K562 (cell line): ENCODE results near the gene CD79A. TPM values are rescaled to one million over a fixed set of nuclear protein-coding genes. Genes with fewer than 3 reads are reported as not detected.
A peak's percentile ranks its signal among the peaks of the same experiment; 100 is the strongest.

ENCODE experiments used
- EGR1 ChIP-seq: fragments of 450-650 bp; conservative IDR thresholded peaks from 2 replicates; pipeline ENCODE4 v1.6.1; 2017; ENCODE audit warnings: mild to moderate bottlenecking
- FOXJ3 ChIP-seq: sonication (generic); formaldehyde crosslinking; IDR thresholded peaks from 2 replicates; pipeline ENCODE4 v1.4.0; 2020; ENCODE audit warnings: mild to moderate bottlenecking, missing genetic modification reagents
- KDM5B ChIP-seq: fragments of 200-600 bp; sonication (generic); IDR thresholded peaks from 2 replicates; pipeline ENCODE4 v1.6.1; 2012; ENCODE audit warnings: low read depth, mild to moderate bottlenecking, moderate library complexity, low read length, control low read depth, inconsistent platforms; ENCODE audit not compliant: insufficient replicate concordance
- KLF1 ChIP-seq: fragments of 450-650 bp; IDR thresholded peaks from 2 replicates; pipeline ENCODE4 v1.6.1; 2016; ENCODE audit warnings: missing genetic modification characterization, missing compliant biosample characterization
- KLF13 ChIP-seq: fragments of 450-650 bp; IDR thresholded peaks from 2 replicates; pipeline ENCODE4 v1.6.1; 2016; ENCODE audit warnings: missing genetic modification characterization, low read depth, mild to moderate bottlenecking, missing compliant biosample characterization, moderate library complexity, borderline replicate concordance
- MBD1 ChIP-seq: fragments of 250-450 bp; sonication (Bioruptor Pico); IDR thresholded peaks from 2 replicates; pipeline ENCODE4 v1.8.0; 2022; ENCODE audit warnings: inconsistent platforms
- MECOM ChIP-seq: fragments of 250-450 bp; sonication (Bioruptor Pico); IDR thresholded peaks from 2 replicates; pipeline ENCODE4 v1.8.0; 2022; ENCODE audit warnings: inconsistent platforms
- NEUROD1 ChIP-seq: fragments of 150-350 bp; IDR thresholded peaks from 2 replicates; pipeline ENCODE4 v1.6.1; 2014; ENCODE audit warnings: borderline replicate concordance, low read length, low read depth; ENCODE audit not compliant: partially characterized antibody
- NUFIP1 ChIP-seq: fragments of 450-650 bp; IDR thresholded peaks from 2 replicates; pipeline ENCODE4 v1.6.1; 2018; ENCODE audit not compliant: partially characterized antibody
- POU5F1 ChIP-seq: fragments of 150-350 bp; IDR thresholded peaks from 2 replicates; pipeline ENCODE4 v1.6.1; 2014; ENCODE audit warnings: borderline replicate concordance, low read length, low read depth, mild to moderate bottlenecking; ENCODE audit not compliant: partially characterized antibody
- PURB ChIP-seq: sonication (generic); formaldehyde crosslinking; IDR thresholded peaks from 2 replicates; pipeline ENCODE4 v1.9.0; 2021; ENCODE audit warnings: low read depth, mild to moderate bottlenecking, missing genetic modification reagents
- RBM34 ChIP-seq: fragments of 200-400 bp; formaldehyde crosslinking; IDR thresholded peaks from 2 replicates; pipeline ENCODE4 v1.6.1; 2018; ENCODE audit warnings: low read length, borderline replicate concordance; ENCODE audit not compliant: insufficient read depth
- SMARCA4 ChIP-seq: fragments of 450-650 bp; IDR thresholded peaks from 2 replicates; pipeline ENCODE4 v1.6.1; 2016
- SNAPC5 ChIP-seq: fragments of 250-450 bp; sonication (Bioruptor Pico); IDR thresholded peaks from 2 replicates; pipeline ENCODE4 v1.8.0; 2021; ENCODE audit warnings: moderate library complexity, mild to moderate bottlenecking, inconsistent platforms
- TAF1 ChIP-seq: IDR thresholded peaks from 2 replicates; pipeline ENCODE4 v1.6.1; 2011; ENCODE audit warnings: mild to moderate bottlenecking, low read length, moderate library complexity; ENCODE audit not compliant: insufficient read depth, control insufficient read depth, severe bottlenecking; ENCODE audit errors: extremely low read depth
- TAF15 ChIP-seq: fragments of 200-400 bp; formaldehyde crosslinking; IDR thresholded peaks from 2 replicates; pipeline ENCODE4 v1.6.1; 2017; ENCODE audit warnings: mild to moderate bottlenecking, low read depth, low read length, moderate library complexity
- TOE1 ChIP-seq, 2 experiments: fragments of 450-650 bp in 1 of 2; sonication (generic) in 1 of 2; formaldehyde crosslinking in 1 of 2; IDR thresholded peaks; 2 replicates each; pipeline versions ENCODE4 v1.7.1 to v1.8.0; 2016 to 2022; ENCODE audit warnings: borderline replicate concordance in 2 of 2, mild to moderate bottlenecking in 2 of 2, antibody characterized with exemption in 1 of 2, inconsistent platforms in 1 of 2, low read depth in 1 of 2, missing genetic modification reagents in 1 of 2, moderate library complexity in 1 of 2
- ZNF133 ChIP-seq: fragments of 250-450 bp; sonication (Bioruptor Pico); IDR thresholded peaks from 2 replicates; pipeline ENCODE4 v1.4.0; 2020; ENCODE audit warnings: mild to moderate bottlenecking
- ZNF134 ChIP-seq: fragments of 250-450 bp; sonication (Bioruptor Pico); conservative IDR thresholded peaks from 2 replicates; pipeline ENCODE4 v1.4.0; 2020
- ZNF57 ChIP-seq: fragments of 450-650 bp; formaldehyde crosslinking; IDR thresholded peaks from 2 replicates; pipeline ENCODE4 v1.4.0; 2020; ENCODE audit warnings: mild to moderate bottlenecking, moderate library complexity
- ZNF717 ChIP-seq: fragments of 250-450 bp; sonication (Bioruptor Pico); IDR thresholded peaks from 2 replicates; pipeline ENCODE4 v1.5.0; 2021
- polyA plus RNA-seq, 8 experiments: library from polyadenylated mRNA; depleted of rRNA in 4 of 8; stranded (reverse) in 5 of 8; unstranded in 3 of 8; fragments of >200 nt; fragmentation: Nextera tagmentation in 2 of 8; fragmentation: Illumina TruSeq in 1 of 8; extraction: Ambion mirVana in 2 of 8; extraction: Trizol in 1 of 8; gene quantifications; 2 replicates each; pipeline versions ENCODE4 v1.2.1 to v1.2.3, GENCODE V29; 2011 to 2014; ENCODE audit warnings: inconsistent platforms in 1 of 8, missing spikeins in 1 of 8
- total RNA-seq, 7 experiments: library from RNA; depleted of rRNA in 6 of 7; stranded (reverse); fragments of >200 nt in 6 of 7; fragmentation: Illumina TruSeq in 2 of 7; extraction: Trizol in 2 of 7; gene quantifications; 2 replicates each; pipeline versions ENCODE4 v1.2.1 to v1.2.3, GENCODE V29; 2011 to 2021; ENCODE audit warnings: low replicate concordance in 1 of 7
- TF ChIP-seq, protein P1 (sequence below), 2 experiments: fragments of 450-650 bp in 1 of 2; sonication (generic) in 1 of 2; formaldehyde crosslinking in 1 of 2; IDR thresholded peaks in 1 of 2; conservative IDR thresholded peaks in 1 of 2; 2 replicates each; pipeline versions ENCODE4 v1.6.1 to v1.8.1; 2016 to 2023; ENCODE audit warnings: mild to moderate bottlenecking in 2 of 2, moderate library complexity in 2 of 2, inconsistent platforms in 1 of 2, missing genetic modification reagents in 1 of 2
- TF ChIP-seq, protein P2 (sequence below): fragments of 450-650 bp; formaldehyde crosslinking; IDR thresholded peaks from 2 replicates; pipeline ENCODE4 v1.4.0; 2022; ENCODE audit warnings: missing genetic modification characterization

CD79A gene
- total and polyA plus RNA-seq, 9 of the 15 experiments (the other 6 are each of a cell fraction or from before 2014, with no cell fraction given): 0.04 to 0.72 (median 0.17) TPM; not detected in 3

GRCh38 chr19:41859618-41860418 is 17.3 kb upstream of the CD79A start, which contains the start of gene RPS19 (continued):
- TF ChIP-seq MBD1 (CRISPR knock-in tag): no peak
- TF ChIP-seq, protein P1, sequence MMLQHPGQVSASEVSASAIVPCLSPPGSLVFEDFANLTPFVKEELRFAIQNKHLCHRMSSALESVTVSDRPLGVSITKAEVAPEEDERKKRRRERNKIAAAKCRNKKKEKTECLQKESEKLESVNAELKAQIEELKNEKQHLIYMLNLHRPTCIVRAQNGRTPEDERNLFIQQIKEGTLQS (IDR thresholded peaks at IDR 0.05): no peak; the same call in 1 of the 2 replicates
- TF ChIP-seq, protein P1 (CRISPR knock-in tag; conservative IDR thresholded peaks at IDR 0.05): no peak
- peak; percentile 86 for TF ChIP-seq POU5F1
- no peak for TF ChIP-seq ZNF134
- no peak for TF ChIP-seq ZNF57 (CRISPR knock-in tag)
- peak; percentile 88 for TF ChIP-seq KLF1 (tag)
- TF ChIP-seq SMARCA4: no peak
- TF ChIP-seq TAF15: no peak
- no peak for TF ChIP-seq RBM34
- TF ChIP-seq SNAPC5 (CRISPR knock-in tag): no peak
- TF ChIP-seq NEUROD1: peak; percentile 78
- TF ChIP-seq PURB: no peak
- TF ChIP-seq, protein P2, sequence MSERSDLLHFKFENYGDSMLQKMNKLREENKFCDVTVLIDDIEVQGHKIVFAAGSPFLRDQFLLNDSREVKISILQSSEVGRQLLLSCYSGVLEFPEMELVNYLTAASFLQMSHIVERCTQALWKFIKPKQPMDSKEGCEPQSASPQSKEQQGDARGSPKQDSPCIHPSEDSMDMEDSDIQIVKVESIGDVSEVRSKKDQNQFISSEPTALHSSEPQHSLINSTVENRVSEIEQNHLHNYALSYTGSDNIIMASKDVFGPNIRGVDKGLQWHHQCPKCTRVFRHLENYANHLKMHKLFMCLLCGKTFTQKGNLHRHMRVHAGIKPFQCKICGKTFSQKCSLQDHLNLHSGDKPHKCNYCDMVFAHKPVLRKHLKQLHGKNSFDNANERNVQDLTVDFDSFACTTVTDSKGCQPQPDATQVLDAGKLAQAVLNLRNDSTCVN (CRISPR knock-in tag): no peak; the same call in 1 of the 2 replicates
- peak; percentile 85; the same call in 1 of the 2 replicates for TF ChIP-seq TOE1 (IDR thresholded peaks at IDR 0.05; ENCODE audit: borderline replicate concordance)
- no peak for TF ChIP-seq TOE1 (CRISPR knock-in tag; IDR thresholded peaks at IDR 0.05; ENCODE audit: borderline replicate concordance, low read depth)
- TF ChIP-seq FOXJ3 (CRISPR knock-in tag): no peak
- peak; percentile 44 for TF ChIP-seq NUFIP1
- TF ChIP-seq TAF1: peak; percentile 97
- peak; percentile 72; the same call in 1 of the 2 replicates for TF ChIP-seq KLF13 (tag)
- TF ChIP-seq ZNF717 (CRISPR knock-in tag): no peak
- TF ChIP-seq KDM5B: peak; percentile 81
- TF ChIP-seq MECOM (CRISPR knock-in tag): no peak
- TF ChIP-seq ZNF133: no peak
- TF ChIP-seq EGR1: peak; percentile 32
